Measurements from ENCODE around the gene ANAPC13.

The ANAPC13 gene, protein sequence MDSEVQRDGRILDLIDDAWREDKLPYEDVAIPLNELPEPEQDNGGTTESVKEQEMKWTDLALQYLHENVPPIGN

DNA sequence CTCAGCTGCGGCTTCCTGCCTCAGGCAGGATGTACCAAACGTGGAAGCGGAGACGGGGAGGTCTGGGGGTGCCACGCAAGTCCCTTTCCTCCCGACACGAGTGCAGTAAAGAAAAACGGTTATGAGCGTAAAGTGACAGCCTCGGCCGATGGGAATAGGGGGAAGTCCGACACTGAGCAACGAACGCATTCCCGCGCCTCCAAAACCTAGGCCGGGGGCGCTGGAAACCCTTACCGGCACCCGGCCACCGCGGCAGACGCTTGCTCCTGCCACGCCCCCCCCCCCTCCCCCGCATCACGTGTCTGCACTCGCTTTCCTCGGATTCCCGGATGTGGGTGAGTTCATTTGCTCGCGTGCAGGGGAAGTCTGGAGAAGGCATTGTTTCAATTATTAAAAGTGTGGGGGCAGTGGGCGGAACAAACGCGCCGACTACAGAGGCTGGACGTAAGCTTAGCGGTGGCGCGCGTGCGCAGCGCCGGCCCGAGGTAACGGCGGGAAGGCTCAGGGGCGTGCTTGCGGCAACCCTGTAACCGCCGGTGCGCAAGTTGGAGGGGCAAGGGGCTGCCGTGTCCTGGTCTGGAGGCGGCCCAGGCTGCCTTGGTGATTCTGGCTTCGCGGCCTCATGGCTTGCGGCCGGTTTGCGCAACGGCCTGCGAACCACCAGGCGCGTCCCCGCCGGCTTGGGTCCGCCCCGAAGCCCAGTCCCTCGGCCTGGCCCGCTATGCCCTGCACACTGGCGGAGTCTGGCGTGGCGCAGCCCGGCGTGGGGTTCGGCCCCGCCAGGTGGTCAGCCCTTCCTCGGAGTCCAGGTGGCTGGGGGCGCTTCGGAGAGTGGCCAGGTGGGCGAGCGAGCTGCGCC is at the start of gene ANAPC13, which contains the start of gene CEP63:
ANAPC13 (minus strand) TSS at position 268 of the 859 bp plus-strand sequence. CDS start 3,081 bp downstream, outside the sequence.
CEP63 (plus strand) TSS at position 340 of the 859 bp plus-strand sequence. CDS start 9,264 bp downstream, outside the sequence.
- DNase-seq, result peak; percentile 63 to 99 (median 92)

DNA sequence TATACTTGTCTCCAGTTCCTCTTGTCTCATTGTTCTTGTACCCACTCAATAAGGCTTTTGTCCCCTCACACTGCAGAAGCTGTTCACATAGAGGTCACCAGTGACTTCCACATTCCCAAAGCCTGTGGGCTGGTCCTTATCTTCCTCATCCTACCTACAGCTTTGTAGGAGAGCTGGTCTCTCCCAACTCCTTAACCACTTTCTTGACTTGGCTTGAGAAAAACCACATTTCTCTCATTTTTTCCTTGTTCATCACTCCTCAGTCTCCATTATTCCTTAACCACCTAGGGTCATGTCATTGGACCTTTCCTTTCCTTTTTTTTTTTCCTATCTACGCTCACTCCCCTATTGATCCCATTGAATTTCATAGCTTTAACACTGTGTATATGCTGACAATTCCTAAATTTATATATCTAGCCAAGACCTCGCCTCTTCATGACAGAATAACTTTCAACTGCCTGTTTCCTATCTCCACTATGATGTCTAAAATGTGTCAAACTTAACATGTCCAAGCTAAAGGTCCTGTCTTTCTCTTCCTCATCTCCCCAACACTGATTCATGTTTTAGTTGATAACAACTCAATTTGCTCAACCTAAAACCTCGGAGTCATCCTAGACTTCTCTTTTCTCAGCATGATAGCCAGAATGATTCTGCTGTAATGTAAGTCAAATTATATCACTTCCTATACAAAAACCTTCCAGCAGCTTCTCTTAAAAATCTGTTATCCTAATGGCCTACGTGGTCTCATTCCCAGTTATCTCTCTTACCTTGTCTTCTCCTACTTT is 49.6 kb upstream of the ANAPC13 start:
- no peak for DNase-seq

DNA sequence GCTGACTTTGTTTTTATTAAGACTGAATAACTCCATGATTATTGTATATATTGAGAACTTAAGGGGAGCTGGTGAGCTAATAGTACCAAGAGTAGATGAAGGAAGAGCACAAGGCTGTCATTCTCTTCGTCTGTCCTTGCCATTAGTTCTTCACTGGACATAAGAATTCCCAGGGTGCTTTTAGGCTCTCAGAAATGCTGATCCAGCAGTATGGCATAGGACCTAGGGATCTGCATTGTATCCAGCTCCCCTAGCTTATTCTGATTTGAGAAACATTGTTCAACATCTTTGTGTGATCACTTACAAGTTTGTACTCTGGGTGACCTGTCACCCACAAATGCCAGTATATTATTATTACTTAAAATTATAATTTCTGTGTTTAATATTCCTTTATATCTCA is 47.7 kb upstream of the ANAPC13 start:
- no peak for DNase-seq

DNA sequence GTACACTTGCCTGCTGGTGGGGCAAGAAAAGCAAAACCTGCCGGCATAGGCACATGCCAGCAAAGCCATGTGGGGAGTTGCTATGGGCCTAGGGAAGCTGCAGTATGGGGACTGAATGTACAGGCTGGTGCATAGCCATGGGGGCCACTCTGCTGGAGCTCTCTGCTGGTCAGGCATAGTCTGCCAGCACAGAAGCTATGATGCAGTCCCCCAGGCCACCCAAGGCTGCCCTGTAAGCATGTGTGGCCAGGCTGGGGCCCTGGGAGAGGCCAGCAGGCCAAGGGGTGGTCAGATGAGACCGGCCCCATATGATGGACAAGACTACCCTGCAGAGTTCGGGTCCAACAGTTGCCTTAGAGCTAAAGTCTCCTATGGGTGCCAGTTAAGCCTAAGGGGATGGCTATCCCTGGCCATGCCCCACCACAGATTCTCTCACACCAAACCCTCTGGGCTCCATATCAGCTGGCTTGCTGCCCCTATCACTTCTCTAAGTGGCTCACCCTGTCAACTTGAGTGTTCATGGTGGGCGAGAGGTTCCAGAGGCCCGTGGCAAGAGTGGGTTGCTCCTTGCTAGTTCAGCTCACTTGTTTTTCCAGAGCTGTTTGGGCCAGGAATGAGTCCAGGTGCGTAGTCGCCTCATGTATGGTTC is 41.9 kb upstream of the ANAPC13 start:
- DNase-seq, result no peak

DNA sequence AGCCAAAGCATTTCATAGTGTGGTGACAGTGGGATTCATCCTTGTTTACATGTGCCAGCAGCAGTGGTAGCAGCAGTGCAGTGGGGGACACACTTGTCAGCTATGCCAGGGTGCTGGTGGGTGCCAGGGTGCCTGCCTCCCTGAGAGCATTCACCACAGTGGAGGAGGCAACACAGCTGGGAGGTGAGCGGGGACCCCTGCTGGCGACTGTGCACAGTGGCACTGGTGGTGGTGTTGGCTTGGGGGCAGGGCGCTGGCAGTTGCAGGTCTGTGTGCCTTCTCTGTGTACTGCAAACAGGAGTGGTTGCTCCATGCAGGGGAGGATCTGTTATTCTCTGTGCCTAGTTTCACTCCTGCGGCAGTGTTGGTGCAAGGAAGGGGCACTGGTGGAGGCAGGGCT is 41.3 kb upstream of the ANAPC13 start:
- no peak for DNase-seq

DNA sequence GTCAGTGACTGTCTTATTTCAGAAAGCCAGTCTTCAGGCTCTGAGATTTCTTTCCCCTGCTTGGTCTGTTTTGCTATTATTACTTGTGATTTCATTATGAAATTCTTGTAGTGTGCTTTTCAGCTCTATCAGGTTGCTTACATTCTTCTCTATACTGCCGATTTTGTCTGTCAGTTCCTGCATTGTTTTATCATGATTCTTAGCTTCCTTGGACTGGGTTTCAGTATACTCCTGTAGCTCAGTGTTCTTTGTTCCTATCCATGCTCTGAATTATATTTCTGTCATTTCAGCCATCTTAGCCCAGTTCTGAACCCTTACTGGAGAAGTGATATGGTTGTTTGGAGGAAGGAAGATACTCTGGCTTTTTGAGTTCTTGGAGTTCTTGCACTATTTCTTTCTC is 40.5 kb upstream of the ANAPC13 start:
- no peak for DNase-seq

DNA sequence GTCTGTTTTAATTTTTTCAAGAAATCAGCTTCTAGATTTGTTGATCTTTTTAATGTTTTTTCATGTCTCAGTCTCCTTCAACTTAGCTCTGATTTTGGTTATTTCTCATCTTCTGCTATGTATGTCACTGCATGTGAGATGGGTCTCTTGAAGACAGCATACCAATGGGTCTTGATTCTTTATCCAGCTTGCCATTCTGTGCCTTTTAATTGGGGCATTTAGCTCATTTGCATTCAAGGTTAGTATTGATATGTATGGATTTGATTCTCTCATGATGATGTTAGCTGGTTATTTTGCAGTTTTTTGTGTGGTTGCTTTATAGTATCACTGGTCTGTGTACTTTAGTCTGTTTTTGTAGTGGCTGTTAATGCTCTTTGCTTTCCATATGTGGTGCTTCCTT is 39.5 kb upstream of the ANAPC13 start:
- DNase-seq, result no peak

DNA sequence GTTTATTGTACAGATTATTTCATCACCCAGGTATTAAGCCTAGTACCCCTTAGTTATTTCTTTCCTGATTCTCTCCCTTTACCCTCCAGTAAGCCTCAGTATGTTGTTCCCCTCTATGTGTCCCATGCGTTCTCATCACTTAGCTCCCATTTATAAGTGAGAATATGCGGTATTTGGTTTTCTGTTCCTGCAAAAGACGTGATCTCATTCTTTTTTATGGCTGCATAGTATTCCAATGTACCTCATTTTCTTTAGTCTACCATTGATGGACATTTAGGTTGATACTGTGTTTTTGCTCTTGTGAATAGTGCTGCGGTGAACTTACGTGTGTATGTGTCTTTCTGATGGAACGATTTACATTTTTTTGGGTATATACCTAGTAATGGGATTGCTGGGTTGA is 36.8 kb upstream of the ANAPC13 start:
- DNase-seq, result no peak

DNA sequence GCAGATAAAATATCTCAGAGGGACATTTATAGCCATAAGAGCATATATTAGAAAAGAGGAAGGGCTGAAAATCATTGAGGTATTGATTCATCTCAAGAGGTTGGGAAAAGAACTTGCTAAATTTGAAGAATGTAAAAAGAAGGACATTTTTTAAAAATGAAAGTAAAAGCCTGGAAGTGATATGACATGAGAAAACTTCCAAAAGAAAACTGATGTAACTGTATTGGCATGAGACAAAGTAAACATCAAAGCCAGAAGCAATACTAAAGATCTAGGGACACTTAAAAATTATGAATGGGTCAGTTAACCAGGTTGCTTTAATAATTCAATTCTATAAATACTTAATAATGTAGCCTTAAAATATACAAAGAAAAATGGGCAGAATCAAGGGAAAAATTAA is 32.0 kb upstream of the ANAPC13 start:
- no peak for DNase-seq

DNA sequence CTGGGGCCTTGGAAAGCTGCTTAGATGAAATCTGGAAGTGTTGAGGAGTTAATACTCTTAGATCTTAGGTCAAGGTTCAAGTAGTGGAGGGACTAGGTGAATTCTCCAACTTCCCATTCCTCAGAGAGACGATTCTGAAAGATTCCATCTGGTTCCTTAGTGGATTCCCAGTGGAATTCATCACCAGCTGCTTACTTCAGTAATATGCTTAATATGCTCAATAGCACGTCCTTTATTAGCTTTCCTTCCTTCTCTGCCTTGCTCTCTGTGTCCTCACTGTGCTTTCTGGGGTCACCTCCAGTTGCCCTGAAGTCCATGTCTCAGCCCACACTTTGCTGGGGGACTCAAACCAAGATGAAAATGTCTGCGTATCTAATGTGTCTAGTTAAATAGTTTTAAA is 31.1 kb upstream of the ANAPC13 start:
- DNase-seq, result no peak

DNA sequence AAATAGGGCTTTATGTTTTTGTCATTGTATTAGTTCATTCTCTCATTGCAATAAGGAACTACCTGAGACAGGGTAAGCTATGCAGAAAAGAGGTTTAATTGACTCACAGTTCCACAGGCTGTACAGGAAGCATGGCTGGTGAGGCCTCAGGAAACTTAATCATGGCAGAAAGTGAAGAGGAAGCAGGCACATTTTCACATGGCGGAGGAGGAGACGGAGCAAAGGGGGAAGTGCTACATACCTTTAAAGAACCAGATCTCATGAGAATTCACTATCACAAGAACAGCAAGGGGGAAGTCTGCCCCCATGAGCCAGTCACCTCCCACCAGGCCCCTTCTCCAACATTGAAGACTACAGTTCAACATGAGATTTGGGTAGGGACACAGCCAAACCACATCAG is 25.7 kb upstream of the ANAPC13 start:
- DNase-seq, result no peak

DNA sequence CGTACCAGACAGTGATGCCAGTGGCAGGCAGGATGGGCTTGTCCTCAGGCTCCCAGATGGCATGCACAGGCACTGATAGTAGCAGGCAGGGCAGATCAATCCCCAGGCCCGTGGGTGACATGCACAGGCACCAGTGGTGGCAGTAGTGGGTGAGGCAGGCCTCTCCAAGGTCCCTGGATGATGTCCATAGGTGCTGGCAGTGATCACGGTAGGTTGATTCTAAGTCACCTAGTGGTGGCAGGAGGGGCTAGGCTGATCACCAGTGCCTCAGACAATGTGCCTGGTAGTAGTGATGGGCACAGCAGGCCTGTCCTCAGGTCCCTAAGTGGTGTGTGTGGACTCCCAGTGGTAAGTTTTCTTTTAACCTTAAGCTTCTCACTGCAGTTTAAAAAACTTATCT is 19.7 kb upstream of the ANAPC13 start:
- no peak for DNase-seq

DNA sequence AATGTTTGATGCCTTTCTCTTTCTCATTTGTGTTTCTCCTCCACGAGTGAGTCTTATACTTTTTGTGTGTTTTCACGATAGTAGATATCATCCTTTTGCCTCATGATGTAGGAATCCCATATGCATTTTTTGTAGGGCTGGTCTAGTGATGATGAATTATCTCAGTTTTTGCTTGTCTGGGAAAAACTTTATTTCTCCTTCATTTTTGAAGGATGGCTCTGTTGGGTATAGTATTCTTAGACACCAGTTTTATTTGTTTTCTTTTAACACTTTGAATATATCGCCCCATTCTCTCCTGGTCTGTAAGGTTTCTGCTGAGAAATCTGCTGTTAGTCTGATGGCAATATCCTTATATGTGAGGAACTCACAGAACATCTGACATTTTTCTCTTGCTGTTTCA is 18.3 kb upstream of the ANAPC13 start:
- no peak for DNase-seq

DNA sequence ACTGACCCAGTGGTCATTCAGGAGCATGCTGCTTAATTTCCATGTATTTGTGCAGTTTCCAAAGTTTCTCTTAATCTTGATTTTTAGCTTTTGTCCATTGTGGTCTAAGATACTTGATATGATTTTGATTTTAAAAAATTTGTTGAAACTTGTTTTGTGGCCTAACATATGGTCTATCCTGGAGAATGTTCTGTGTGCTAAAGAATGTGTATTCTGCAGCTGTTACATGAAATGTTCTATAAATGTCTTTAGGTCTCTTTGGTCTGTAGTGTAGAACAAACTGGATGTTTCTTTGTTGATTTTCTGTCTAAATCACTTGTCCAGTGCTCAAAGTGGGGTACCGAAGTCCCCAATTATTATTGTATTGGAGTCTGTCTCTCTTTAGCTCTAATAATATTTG is 17.5 kb upstream of the ANAPC13 start:
- no peak for DNase-seq

DNA sequence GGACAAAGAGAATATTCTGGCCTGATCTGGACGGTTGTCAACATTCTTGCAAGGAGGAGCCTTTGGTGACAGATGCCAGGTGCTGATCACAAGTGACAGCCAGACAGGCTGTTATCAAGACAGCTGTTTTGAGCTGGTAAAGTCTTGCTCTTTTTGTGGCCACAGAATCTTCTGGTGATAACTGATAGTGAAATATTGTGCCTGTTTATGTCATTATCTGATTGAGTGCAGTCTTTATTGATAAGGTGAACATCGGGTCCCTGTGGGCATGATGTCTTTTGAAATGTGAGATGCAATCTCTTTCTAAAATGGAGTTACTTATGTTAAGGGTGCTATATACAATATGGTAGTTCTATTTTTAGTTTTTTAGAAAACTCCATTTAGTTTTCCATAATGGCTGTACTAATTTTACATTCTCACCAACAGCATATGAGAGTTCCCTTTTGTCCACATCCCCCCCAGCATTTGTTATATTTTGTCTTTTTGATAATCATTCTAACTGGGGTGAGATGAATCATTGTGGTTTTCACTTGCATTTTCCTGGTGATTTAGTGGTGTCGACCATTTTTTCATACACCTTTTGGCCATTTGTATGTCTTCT is 10.8 kb upstream of the ANAPC13 start:
- no peak for DNase-seq

DNA sequence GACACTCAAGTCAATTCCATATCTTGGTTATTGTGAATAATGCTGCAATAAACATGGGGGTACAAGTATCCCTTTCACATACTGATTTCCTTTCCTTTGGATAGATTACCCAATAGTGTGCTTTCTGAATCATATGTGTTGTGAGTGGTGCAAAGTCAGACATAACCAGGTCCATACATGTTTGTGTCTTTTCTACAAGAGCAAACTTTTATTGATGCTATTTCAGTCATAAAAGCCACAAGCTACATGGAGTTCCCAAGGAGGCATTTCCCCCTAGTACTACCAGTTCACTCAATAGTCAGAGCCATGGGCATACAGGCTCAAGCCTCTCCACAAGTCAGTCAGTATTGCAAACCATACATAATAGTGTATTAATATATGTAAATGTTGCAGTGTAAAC is 10.2 kb upstream of the ANAPC13 start:
- DNase-seq, result no peak

DNA sequence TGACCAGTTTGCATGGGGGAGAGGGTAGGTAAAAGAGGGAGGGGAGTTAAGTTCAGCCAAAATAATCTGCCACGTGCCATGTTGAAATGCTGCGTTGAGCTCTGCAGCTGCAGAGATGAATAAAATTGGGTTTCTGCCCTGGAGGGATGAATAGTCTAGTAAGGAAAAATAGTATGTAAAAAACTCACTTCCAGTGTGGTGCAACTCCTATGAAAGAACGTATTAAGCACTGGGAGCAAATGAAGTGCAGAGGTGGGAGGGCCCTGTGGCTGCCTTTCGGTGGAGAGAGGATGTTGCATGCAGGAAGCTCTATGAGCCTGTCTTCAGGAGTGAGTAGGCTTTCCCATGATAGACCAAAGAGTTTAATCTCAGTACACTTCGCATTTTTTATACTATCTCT is 8.7 kb upstream of the ANAPC13 start:
- no peak for DNase-seq

DNA sequence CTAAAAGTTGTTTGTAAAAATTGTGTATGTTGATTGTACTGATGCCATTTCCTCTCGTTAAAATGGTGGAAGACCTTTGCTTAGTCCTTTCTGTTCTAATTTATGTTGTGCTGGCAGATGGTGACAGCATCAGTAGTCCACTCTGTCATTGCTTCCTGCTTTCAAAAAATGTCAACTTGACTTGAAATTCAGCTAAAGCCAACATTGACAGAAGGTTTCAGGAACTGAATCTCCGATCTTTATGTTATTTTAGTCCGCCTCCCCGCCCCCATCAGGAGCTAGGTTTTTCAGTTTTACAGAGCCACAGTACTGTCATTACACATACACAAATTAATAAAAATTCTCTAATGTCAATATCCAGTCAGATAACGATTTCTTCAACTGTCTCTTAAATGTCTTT is 1.6 kb upstream of the ANAPC13 start:
- peak in 3 of 56 donors; percentile 2 to 37 (median 16) for DNase-seq

DNA sequence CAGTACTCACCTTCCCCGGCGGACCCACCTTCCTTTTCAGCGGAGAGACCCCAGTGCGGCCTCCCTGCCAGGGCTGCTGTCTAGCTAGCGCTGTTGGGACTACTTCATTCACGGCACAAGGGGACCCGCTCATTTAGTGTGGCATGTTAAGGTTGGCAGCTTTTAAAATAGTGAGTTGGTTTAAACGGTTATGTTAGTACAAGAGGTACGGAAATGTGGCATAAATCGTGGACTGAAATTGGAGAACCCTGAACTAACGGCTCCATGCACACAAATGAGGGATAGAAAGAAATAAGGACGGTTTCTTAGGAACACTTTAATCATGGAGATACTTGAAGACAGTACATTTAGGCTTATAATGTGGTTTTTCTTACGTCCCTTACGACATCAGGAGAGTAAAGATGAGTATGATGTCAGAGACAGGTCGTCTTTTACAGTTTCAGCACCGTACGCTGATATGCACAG is 824 bp upstream of the ANAPC13 start:
- peak in 1 of 56 donors; percentile 64 for DNase-seq

DNA sequence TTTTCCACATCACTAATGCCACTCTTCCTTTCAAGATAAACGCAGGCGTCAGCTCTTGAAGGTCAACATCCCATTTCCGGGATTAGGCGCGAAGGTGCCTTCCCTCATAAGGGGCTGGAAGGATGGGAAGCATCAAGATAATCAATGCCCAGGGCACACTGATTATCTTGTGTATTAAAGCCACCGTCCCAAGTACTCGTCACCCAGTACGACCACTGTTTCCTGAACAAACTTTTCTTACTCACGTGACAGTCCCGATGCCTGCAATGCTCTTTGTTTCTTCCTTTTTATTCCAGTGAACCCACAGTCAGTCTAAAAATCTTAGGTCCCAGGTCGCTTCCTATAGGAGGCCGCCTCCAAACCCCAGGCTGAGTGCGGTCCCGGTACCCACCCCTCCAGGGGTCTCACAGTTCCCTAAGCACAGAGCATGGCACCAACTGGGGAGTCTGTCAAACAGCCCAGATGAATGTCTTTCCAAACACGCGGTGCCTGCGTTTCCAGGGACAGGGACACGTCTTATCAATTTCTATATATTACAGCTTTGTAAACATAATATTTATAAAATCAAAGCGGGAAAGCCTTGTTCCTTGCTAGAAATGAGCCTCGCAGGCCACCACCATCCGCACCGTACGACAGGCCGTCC is 589 bp downstream of the ANAPC13 start:
- peak in 5 of 56 donors; percentile 52 to 80 (median 59) for DNase-seq

All from amygdala (tissue), 56 donors.